ENCODE results near the gene MDC1. TPM values are rescaled to one million over a fixed set of nuclear protein-coding genes. Genes with fewer than 3 reads are reported as not detected.
A peak's percentile ranks its signal among the peaks of the same experiment; 100 is the strongest.

The MDC1 gene
- total and polyA plus RNA-seq, 2 experiments from 2014 or later: 4.9 to 7.1 TPM

DNA sequence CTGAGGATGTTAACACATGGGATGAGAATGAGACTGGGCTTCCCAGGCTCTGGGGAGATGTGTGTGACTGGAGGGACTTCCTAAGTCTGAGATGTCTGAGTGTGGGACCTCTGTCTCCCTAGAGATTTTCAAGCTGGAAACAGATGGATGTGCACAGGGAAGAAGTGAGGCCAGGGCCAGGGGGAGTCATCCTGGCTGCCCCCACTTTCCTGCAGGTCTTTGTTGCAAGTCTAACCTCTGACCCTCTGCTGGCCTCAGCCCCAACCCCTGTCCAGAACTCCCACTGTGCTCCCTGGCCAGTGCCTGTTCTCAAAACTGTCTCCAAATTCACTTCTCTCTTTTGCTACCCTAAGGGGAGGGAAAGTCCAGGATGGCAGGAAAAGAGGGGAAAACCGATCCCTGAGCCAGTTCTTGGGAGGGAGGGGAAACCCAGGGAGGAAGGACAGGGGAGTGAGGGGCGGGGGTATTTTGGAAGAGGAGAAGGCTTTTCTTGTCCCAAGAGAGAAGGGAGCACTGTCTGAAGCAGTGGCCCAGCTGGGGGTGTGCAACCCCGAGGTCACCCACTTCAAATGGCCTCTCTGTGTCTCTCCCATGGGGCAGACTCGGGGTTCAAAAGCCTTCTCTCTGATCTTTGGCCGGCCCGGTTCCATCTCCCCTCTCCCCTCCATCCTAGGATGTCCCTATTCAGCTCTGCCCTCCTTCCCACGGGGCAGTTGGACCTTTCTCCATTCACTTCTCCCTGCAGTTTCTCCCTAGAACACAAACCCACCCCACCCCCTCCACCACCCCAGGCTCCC, 33.7 kb downstream of the MDC1 start:
- H3K27ac ChIP-seq: peak overlapping the region; percentile 100
- no peaks in the 10 kb centered on the region for H3K9me2 ChIP-seq (ENCODE audit: insufficient read depth)
- H3K4me3 ChIP-seq: peak overlapping the region; percentile 100
- no peaks in the 10 kb centered on the region for H4K20me1 ChIP-seq (ENCODE audit: insufficient read depth)
- peaks cover 94% of the 10 kb centered on the region for H3K79me2 ChIP-seq (ENCODE audit: insufficient read depth)
- H3K4me1 ChIP-seq (ENCODE audit: insufficient read depth): peaks cover 25% of the 10 kb centered on the region
- H3K4me2 ChIP-seq (ENCODE audit: unreplicated experiment): peak overlapping the region; percentile 100
- no peak for DNase-seq
- H3K9ac ChIP-seq: peak overlapping the region; percentile 100
- H3K36me3 ChIP-seq (ENCODE audit: low read depth): peaks cover 15% of the 10 kb centered on the region
- no peaks in the 10 kb centered on the region for H3K27me3 ChIP-seq (replicated peaks; ENCODE audit: insufficient read depth)
- no peak overlapping the region for H2AFZ ChIP-seq
- in situ Hi-C loops (cut with MboI): no loop called here
- H3F3A ChIP-seq (ENCODE audit: insufficient read depth): peaks cover 52% of the 10 kb centered on the region
- TF ChIP-seq EZH2phosphoT487 (IDR thresholded peaks at IDR 0.05; ENCODE audit: insufficient read depth, low read depth): no peak
- TF ChIP-seq EZH2 (IDR thresholded peaks at IDR 0.05; ENCODE audit: insufficient read depth, poor library complexity, severe bottlenecking): no peak
- no peaks in the 10 kb centered on the region for H3K9me3 ChIP-seq (ENCODE audit: low read depth)
- 9 to 16% methylated on average over 3 to 7 of the region's 7 CpGs for WGBS, 2 experiments (ENCODE audit: low coverage in 1 of 2, low lambda C conversion rate in 2 of 2, missing lambda C conversion rate in 2 of 2)

DNA sequence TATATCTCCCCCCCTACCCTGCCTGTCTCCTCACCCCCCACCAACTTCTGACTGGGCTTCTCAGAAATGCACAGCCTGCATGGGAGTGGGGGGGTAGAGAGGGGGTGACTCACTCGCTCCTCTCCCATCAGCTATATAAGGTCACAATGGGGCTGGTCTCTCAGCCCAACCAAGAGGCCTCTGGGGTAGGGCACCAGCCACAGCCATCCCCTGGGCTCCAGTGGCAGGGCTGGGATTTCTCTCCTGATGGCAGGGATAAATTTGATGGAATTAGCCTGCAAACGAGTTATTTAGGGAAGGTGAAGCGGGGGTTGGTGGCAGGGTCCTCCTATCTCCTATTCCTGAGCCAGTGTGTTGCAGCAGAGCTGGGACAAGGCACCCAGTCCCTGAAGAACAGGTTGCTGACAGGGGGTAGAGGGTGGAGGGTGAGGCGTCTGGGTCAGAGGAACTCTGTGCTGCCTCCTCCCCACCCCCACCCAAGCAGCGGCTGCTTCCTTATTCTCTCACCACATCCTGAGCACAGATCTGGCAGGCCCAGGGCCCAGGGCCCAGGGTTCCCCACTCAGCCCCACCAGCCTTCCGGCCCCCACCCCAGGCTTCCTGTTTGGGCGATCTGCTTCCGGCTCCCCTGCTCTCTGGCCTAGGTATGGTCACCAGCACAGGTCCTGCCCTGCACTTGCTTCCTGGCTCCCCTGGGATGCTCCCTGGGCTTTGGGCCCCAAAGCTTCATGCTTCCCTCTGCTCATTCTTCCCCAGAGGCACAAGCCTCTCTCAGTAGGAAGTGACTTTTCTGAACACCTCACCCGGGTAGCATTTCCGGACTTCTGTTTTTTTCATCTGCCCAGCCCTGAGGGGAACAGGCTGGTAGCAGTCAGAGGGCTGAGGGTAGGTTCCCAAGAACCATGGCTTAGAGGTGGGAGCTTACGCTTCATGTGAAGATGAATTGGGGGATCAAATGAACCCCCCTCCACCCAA, 34.7 kb downstream of the MDC1 start:
- Histone ChIP-seq H3K9ac (peak overlapping the region; percentile 100), H3K9me2 (ENCODE audit: insufficient read depth) (no peaks in the 10 kb centered on the region), H3K4me1 (ENCODE audit: insufficient read depth) (peaks cover 20% of the 10 kb centered on the region), H3K27me3 (replicated peaks; ENCODE audit: insufficient read depth) (no peaks in the 10 kb centered on the region), H3K9me3 (ENCODE audit: low read depth) (no peaks in the 10 kb centered on the region), H3K36me3 (ENCODE audit: low read depth) (peaks cover 22% of the 10 kb centered on the region), H3K4me2 (ENCODE audit: unreplicated experiment) (peak overlapping the region; percentile 100), H3K79me2 (ENCODE audit: insufficient read depth) (peaks cover 95% of the 10 kb centered on the region), H3F3A (ENCODE audit: insufficient read depth) (peaks cover 53% of the 10 kb centered on the region), H2AFZ (no peak overlapping the region), H3K27ac (peak overlapping the region; percentile 100), H3K4me3 (peak overlapping the region; percentile 100), H4K20me1 (ENCODE audit: insufficient read depth) (no peaks in the 10 kb centered on the region)
- TF ChIP-seq EZH2 (IDR thresholded peaks at IDR 0.05; ENCODE audit: insufficient read depth, poor library complexity, severe bottlenecking) (no peak), EZH2phosphoT487 (IDR thresholded peaks at IDR 0.05; ENCODE audit: insufficient read depth, low read depth) (no peak)
- peak; percentile 93 for DNase-seq
- in situ Hi-C loops (cut with MboI): no loop called here
- 2 to 3% methylated on average over 8 to 11 of the region's 11 CpGs for WGBS, 2 experiments (ENCODE audit: low coverage in 1 of 2, low lambda C conversion rate in 2 of 2, missing lambda C conversion rate in 2 of 2)

- no peaks in the 10 kb centered on the region for H3K27me3 ChIP-seq (replicated peaks; ENCODE audit: insufficient read depth)
- H3K36me3 ChIP-seq (ENCODE audit: low read depth): peaks cover 29% of the 10 kb centered on the region
- H3K9me2 ChIP-seq (ENCODE audit: insufficient read depth): no peaks in the 10 kb centered on the region
- peak overlapping the region; percentile 100 for H3K27ac ChIP-seq
- no peak overlapping the region for H2AFZ ChIP-seq
- no peaks in the 10 kb centered on the region for H4K20me1 ChIP-seq (ENCODE audit: insufficient read depth)
- H3K4me1 ChIP-seq (ENCODE audit: insufficient read depth): peaks cover 20% of the 10 kb centered on the region
- WGBS, 2 experiments (ENCODE audit: low coverage in 1 of 2, low lambda C conversion rate in 2 of 2, missing lambda C conversion rate in 2 of 2): 48% methylated on average over 4 of the region's 4 CpGs
- H3F3A ChIP-seq (ENCODE audit: insufficient read depth): peaks cover 57% of the 10 kb centered on the region
- in situ Hi-C loops (cut with MboI): no loop called here
- TF ChIP-seq EZH2 (IDR thresholded peaks at IDR 0.05; ENCODE audit: insufficient read depth, poor library complexity, severe bottlenecking) (no peak), EZH2phosphoT487 (IDR thresholded peaks at IDR 0.05; ENCODE audit: insufficient read depth, low read depth) (no peak)
- DNase-seq: no peak
- no peaks in the 10 kb centered on the region for H3K9me3 ChIP-seq (ENCODE audit: low read depth)
- peak overlapping the region; percentile 100 for H3K9ac ChIP-seq
- peak overlapping the region; percentile 100 for H3K4me3 ChIP-seq
- peaks cover 99% of the 10 kb centered on the region for H3K79me2 ChIP-seq (ENCODE audit: insufficient read depth)
- peak overlapping the region; percentile 100 for H3K4me2 ChIP-seq (ENCODE audit: unreplicated experiment)
Observed at GRCh38 chr6:30681766-30682142, 35.3 kb downstream of the MDC1 start.

- Histone ChIP-seq H3K4me2 (ENCODE audit: unreplicated experiment) (peak overlapping the region; percentile 42), H3K27ac (peak overlapping the region; percentile 1; the same call in 1 of the 2 replicates), H3K9ac (peak overlapping the region; percentile 100), H3K9me3 (ENCODE audit: low read depth) (no peaks in the 10 kb centered on the region), H3K79me2 (ENCODE audit: insufficient read depth) (peaks cover 89% of the 10 kb centered on the region), H2AFZ (no peak overlapping the region), H3K36me3 (ENCODE audit: low read depth) (peaks cover 33% of the 10 kb centered on the region), H3K9me2 (ENCODE audit: insufficient read depth) (no peaks in the 10 kb centered on the region), H3K4me1 (ENCODE audit: insufficient read depth) (peaks cover 20% of the 10 kb centered on the region), H3F3A (ENCODE audit: insufficient read depth) (peaks cover 62% of the 10 kb centered on the region), H3K4me3 (peak overlapping the region; percentile 100), H3K27me3 (replicated peaks; ENCODE audit: insufficient read depth) (no peaks in the 10 kb centered on the region), H4K20me1 (ENCODE audit: insufficient read depth) (no peaks in the 10 kb centered on the region)
- 68 to 74% methylated on average over 7 of the region's 7 CpGs for WGBS, 2 experiments (ENCODE audit: low coverage in 1 of 2, low lambda C conversion rate in 2 of 2, missing lambda C conversion rate in 2 of 2)
- in situ Hi-C loops (cut with MboI): no loop called here
- TF ChIP-seq EZH2 (IDR thresholded peaks at IDR 0.05; ENCODE audit: insufficient read depth, poor library complexity, severe bottlenecking): no peak
- no peak for TF ChIP-seq EZH2phosphoT487 (IDR thresholded peaks at IDR 0.05; ENCODE audit: insufficient read depth, low read depth)
- DNase-seq: no peak
Observed at GRCh38 chr6:30679765-30680535, 37.1 kb downstream of the MDC1 start.
